Activated naive CD4-positive, alpha-beta T cell treated with anti-CD3 and anti-CD28 coated beads for 36 hours (primary cell): ENCODE data around the gene MRPL9. TPM values are rescaled to one million over a fixed set of nuclear protein-coding genes. Genes with fewer than 3 reads are reported as not detected.

Experiments
- CTCF ChIA-PET: fragments of 350-600 bp; sonication (Branson Sonifier 250); formaldehyde crosslinking; loops from one replicate; lab custom pipeline; 2021; ENCODE audit warnings: antibody characterized with exemption; lab: Charles Lee
- DNase-seq: peaks from one replicate; pipeline ENCODE4 v3.0.0-alpha.2; 2020
- H3K27ac Mint-ChIP-seq: one replicate; pipeline ENCODE4 v1.8.0; 2021; ENCODE audit warnings: mild to moderate bottlenecking, mixed read lengths
- H3K27me3 Mint-ChIP-seq: one replicate; pipeline ENCODE4 v1.8.0; 2021; ENCODE audit warnings: low read depth, mixed read lengths
- H3K36me3 Mint-ChIP-seq: one replicate; pipeline ENCODE4 v1.8.0; 2021; ENCODE audit warnings: low read depth, mixed read lengths
- H3K4me1 Mint-ChIP-seq: one replicate; pipeline ENCODE4 v1.8.0; 2021; ENCODE audit warnings: low read depth, mixed read lengths
- H3K4me3 Mint-ChIP-seq: one replicate; pipeline ENCODE4 v1.8.0; 2021; ENCODE audit warnings: mild to moderate bottlenecking, moderate library complexity, mixed read lengths
- H3K9me3 Mint-ChIP-seq: one replicate; pipeline ENCODE4 v1.8.0; 2021; ENCODE audit warnings: mixed read lengths
- intact Hi-C: fragments of 100-400 bp; cut with micrococcal nuclease; formaldehyde crosslinking; loops from one replicate; pipeline ENCODE4 v1.15.1; 2023
- total RNA-seq, 2 experiments: library from RNA; stranded (reverse); gene quantifications; one replicate each; pipeline ENCODE4 v1.2.3, GENCODE V29; 2021

Gene MRPL9
- total RNA-seq, 2 experiments from 2014 or later, result 157 to 160 TPM

GRCh38 chr1:151723726-151724370, 39.4 kb downstream of the MRPL9 start:
- H3K27me3 Mint-ChIP-seq, result peaks cover 48% of the 10 kb centered on the region
- H3K36me3 Mint-ChIP-seq, result no peaks in the 10 kb centered on the region
- no peak overlapping the region for H3K27ac Mint-ChIP-seq
- no peak for DNase-seq
- CTCF ChIA-PET, result no interaction called here
- H3K9me3 Mint-ChIP-seq, result no peaks in the 10 kb centered on the region
- H3K4me3 Mint-ChIP-seq, result no peak overlapping the region
- peaks cover 14% of the 10 kb centered on the region for H3K4me1 Mint-ChIP-seq
- intact Hi-C loops, result loop anchor here (5.0 kb wide), 1 partner anchor 182 kb away; the partner anchor contains the start of gene TUFT1

DNA sequence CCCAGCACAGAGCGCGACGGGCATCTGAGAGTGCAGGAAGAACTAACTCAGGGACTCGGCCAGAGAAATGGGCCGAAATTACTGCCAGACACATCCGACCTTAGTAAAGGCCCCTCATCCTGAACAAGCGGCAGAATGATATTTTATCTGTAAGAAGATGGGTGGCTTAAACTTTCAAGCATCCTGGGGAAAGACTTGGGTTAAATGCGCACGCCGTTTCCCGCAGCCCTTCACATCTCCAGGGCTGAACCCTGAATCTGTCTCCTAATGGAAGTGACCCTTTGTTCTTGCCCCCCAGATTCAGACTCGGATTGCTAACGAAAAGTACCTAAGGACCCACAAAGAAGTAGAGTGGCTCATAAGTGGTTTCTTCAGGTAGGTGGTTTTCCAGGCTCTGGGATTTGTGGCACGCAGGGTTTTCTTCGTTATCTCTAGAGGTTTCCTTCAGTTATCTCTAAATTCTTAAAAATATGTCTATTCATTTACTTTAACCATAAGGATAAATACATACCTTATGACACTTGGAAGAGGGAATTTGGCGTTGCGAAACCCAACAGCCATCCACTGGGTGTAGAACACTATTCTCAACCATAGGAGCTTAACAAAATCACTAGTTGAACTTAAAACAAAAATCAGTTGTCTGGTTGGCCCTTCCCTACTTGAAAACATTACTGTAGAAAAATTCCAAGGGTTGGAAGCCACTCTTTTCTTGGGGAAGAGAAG, 41.3 kb downstream of the MRPL9 start:
- Mint-ChIP-seq H3K27me3 (peaks cover 57% of the 10 kb centered on the region), H3K4me1 (peaks cover 17% of the 10 kb centered on the region), H3K27ac (no peak overlapping the region), H3K36me3 (no peaks in the 10 kb centered on the region), H3K4me3 (peak overlapping the region; percentile 69), H3K9me3 (no peaks in the 10 kb centered on the region)
- intact Hi-C loops, result loop anchor here (5.0 kb wide), 1 partner anchor 180 kb away; the partner anchor contains the start of gene TUFT1
- CTCF ChIA-PET, result interaction anchor here (0.6 to 1.3 kb wide), 3 partner anchors 101 to 164 kb away, joined by 3 to 6 read pairs (median 3); no protein-coding TSS in a partner anchor
- DNase-seq, result no peak

DNA sequence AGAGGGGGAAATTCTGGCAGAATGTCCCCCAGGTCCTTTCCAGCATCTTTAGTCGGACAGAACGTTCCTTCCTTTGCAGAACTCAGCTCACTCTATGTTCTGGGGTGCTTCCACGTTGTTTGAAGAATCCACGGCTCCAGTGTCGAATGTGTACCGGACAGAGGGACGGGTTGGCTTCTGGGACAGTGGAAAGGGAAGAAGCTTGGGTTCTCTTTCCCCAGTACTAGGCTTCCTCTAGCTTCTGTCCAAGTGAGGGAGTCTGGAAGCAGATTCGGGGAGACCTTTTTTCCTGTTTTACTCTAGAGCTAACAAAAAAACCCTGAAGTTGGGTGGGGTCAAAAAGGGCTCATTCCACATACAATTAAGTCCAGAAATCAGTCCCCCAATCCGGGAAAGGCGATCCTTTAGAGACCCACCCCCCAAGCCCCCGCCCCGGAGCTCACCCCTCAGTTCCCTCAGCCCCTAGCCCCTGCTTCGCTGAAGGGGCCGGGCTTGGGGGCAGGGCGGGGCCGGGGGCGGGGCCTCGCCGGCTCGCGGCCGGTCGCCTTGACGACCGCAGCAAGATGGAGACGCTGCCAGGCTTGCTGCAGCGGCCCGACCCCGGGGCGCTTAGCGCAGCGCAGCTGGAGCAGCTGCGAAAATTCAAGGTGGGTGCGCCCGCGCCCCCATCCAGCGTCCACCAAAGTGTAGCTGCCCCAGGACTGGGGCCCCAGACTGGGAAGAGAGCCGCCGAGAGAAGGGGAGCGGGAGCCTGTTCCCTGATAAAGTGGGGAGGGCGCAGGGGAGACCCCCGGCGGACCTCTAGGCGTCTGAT, 42.1 kb downstream of the MRPL9 start, which contains the start of gene RIIAD1:
TSS of gene RIIAD1 (plus strand) at position 549 of the 814 bp plus-strand sequence. CDS start at position 564, 15 bp downstream.
- H3K27me3 Mint-ChIP-seq, result peaks cover 57% of the 10 kb centered on the region

DNA sequence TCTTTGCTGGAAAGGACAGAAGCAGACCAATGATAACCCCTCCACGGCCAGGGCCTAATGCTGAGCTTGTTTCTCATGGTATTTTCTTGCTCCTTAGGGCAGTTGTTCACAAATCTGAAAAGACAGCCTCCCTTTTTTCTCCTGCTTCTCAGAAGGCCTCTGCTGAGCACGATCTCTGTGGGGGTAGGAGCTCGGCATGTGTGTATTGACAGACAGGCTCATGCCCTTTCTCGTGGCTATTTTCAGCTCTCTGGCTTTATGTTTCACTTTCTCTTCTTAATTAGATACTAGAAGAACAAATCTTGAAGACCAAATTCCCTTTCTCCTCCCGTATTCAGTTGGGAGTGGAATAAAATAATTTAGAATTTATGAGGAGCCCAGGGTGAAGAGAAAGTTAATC, 42.7 kb downstream of the MRPL9 start:
- Mint-ChIP-seq H3K36me3 (no peaks in the 10 kb centered on the region), H3K4me3 (peak overlapping the region; percentile 47), H3K4me1 (peaks cover 19% of the 10 kb centered on the region), H3K9me3 (no peaks in the 10 kb centered on the region), H3K27ac (no peak overlapping the region), H3K27me3 (peaks cover 57% of the 10 kb centered on the region)
- intact Hi-C loops, result loop anchor here (5.0 kb wide), 1 partner anchor 178 kb away; the partner anchor contains the start of gene TUFT1
- CTCF ChIA-PET, result interaction anchor here (1.3 kb wide), 2 partner anchors 14 to 246 kb away, joined by 3 to 6 read pairs; no protein-coding TSS in a partner anchor
- no peak for DNase-seq

More for the DNA sequence above, 42.1 kb downstream of the MRPL9 start, which contains the start of gene RIIAD1:
- CTCF ChIA-PET, result interaction anchor here (1.3 kb wide), 2 partner anchors 14 to 247 kb away, joined by 3 to 6 read pairs; no protein-coding TSS in a partner anchor
- peak; percentile 31 for DNase-seq
- Mint-ChIP-seq H3K9me3 (no peaks in the 10 kb centered on the region), H3K27ac (no peak within 1 kb of the TSS), H3K4me1 (peaks cover 19% of the 10 kb centered on the region), H3K4me3 (peak within 1 kb of the TSS; percentile 69), H3K36me3 (no peaks in the 10 kb centered on the region)
- intact Hi-C loops, result loop anchor here (5.0 kb wide), 1 partner anchor 179 kb away; the partner anchor contains the start of gene TUFT1

DNA sequence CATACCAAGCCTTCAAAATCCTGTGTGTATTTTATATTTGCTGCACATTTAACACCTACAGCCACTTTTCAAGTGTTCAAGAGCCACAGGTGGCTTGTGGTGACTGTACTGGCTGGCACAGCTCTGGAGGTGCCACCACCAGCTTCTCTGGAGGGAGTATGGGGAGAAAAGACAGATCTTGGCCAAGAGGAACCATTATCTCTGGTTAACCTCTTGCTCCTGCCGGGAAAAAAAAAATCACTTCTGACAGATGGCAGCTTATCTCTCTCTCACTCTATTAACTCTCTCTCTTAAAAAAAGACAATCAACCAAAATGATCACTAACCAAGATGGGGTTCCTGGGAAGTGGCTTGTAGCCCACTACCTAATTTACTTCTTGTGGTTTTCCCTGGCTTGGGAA, 43.2 kb downstream of the MRPL9 start:
- Mint-ChIP-seq H3K9me3 (no peaks in the 10 kb centered on the region), H3K36me3 (no peaks in the 10 kb centered on the region), H3K4me3 (no peak overlapping the region), H3K4me1 (peaks cover 19% of the 10 kb centered on the region), H3K27me3 (peaks cover 58% of the 10 kb centered on the region), H3K27ac (no peak overlapping the region)
- CTCF ChIA-PET, result interaction anchor here (1.2 to 1.3 kb wide), 3 partner anchors 10 to 246 kb away, joined by 3 to 6 read pairs (median 3); no protein-coding TSS in a partner anchor
- intact Hi-C loops, result loop anchor here (5.0 kb wide), 1 partner anchor 178 kb away; the partner anchor contains the start of gene TUFT1
- DNase-seq, result no peak

DNA sequence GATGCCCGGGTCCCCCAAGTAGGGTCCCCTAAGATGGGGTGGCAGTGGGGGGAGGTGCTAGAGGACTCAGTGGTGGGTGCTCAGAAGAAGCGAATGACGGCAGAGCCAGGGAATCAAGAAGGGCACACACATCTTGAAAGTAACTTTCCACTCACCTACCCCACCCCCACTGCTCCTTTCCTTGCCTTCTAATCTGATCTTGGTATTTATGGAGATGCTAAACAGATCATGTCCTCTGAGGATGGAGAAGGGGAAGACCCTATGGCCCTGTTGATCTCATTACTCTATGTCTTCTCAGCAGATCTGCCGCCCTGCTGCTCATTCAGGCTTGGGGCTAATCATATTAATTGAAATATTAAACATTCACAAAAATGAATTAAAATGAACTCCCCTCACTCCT, 44.6 kb downstream of the MRPL9 start:
- H3K36me3 Mint-ChIP-seq, result no peaks in the 10 kb centered on the region
- CTCF ChIA-PET, result no interaction called here
- DNase-seq, result no peak
- H3K4me1 Mint-ChIP-seq, result peaks cover 19% of the 10 kb centered on the region
- intact Hi-C loops, result loop anchor here (5.0 kb wide), 1 partner anchor 119 kb away; the partner anchor contains the start of gene C2CD4D
- no peak overlapping the region for H3K4me3 Mint-ChIP-seq
- H3K9me3 Mint-ChIP-seq, result no peaks in the 10 kb centered on the region
- H3K27ac Mint-ChIP-seq, result no peak overlapping the region
- H3K27me3 Mint-ChIP-seq, result peaks cover 63% of the 10 kb centered on the region

GRCh38 chr1:151718011-151718431, 45.3 kb downstream of the MRPL9 start:
- no peaks in the 10 kb centered on the region for H3K36me3 Mint-ChIP-seq
- intact Hi-C loops, result loop anchor here (5.0 kb wide), 1 partner anchor 119 kb away; the partner anchor contains the start of gene C2CD4D
- no peak overlapping the region for H3K27ac Mint-ChIP-seq
- CTCF ChIA-PET, result interaction anchor here (1.6 kb wide), 1 partner anchor 17 kb away, joined by 3 read pairs; no protein-coding TSS in a partner anchor
- no peaks in the 10 kb centered on the region for H3K9me3 Mint-ChIP-seq
- H3K4me1 Mint-ChIP-seq, result peaks cover 19% of the 10 kb centered on the region
- H3K27me3 Mint-ChIP-seq, result peaks cover 63% of the 10 kb centered on the region
- H3K4me3 Mint-ChIP-seq, result no peak overlapping the region
- DNase-seq, result no peak

GRCh38 chr1:151716771-151717631, 46.3 kb downstream of the MRPL9 start, which contains the start of gene CELF3:
CELF3 (minus strand) TSS chr1:151716803; CDS start chr1:151716020, 783 bp downstream.
- intact Hi-C loops, result loop anchor here (5.0 kb wide), 1 partner anchor 120 kb away; the partner anchor contains the start of gene C2CD4D
- no peaks in the 10 kb centered on the region for H3K9me3 Mint-ChIP-seq
- H3K27me3 Mint-ChIP-seq, result peaks cover 62% of the 10 kb centered on the region
- H3K36me3 Mint-ChIP-seq, result no peaks in the 10 kb centered on the region
- CTCF ChIA-PET, result interaction anchor here (1.0 to 1.6 kb wide), 2 partner anchors 11 to 18 kb away, joined by 3 read pairs; no protein-coding TSS in a partner anchor
- no peak within 1 kb of the TSS for H3K4me3 Mint-ChIP-seq
- peaks cover 18% of the 10 kb centered on the region for H3K4me1 Mint-ChIP-seq
- H3K27ac Mint-ChIP-seq, result no peak within 1 kb of the TSS
- no peak for DNase-seq

- peaks cover 59% of the 10 kb centered on the region for H3K27me3 Mint-ChIP-seq
Measured at GRCh38 chr1:151716405-151716762, 46.9 kb downstream of the MRPL9 start.

GRCh38 chr1:151715726-151716404, 47.4 kb downstream of the MRPL9 start:
- intact Hi-C loops, result loop anchor here (5.0 kb wide), 1 partner anchor 121 kb away; the partner anchor contains the start of gene C2CD4D
- Mint-ChIP-seq H3K4me3 (no peak overlapping the region), H3K4me1 (peaks cover 9% of the 10 kb centered on the region), H3K9me3 (no peaks in the 10 kb centered on the region), H3K27ac (no peak overlapping the region), H3K27me3 (peaks cover 58% of the 10 kb centered on the region), H3K36me3 (no peaks in the 10 kb centered on the region)
- DNase-seq, result no peak
- CTCF ChIA-PET, result interaction anchor here (1.6 kb wide), 1 partner anchor 18 kb away, joined by 6 read pairs; no protein-coding TSS in a partner anchor

More at GRCh38 chr1:151716405-151716762, 46.9 kb downstream of the MRPL9 start:
- Mint-ChIP-seq H3K36me3 (no peaks in the 10 kb centered on the region), H3K9me3 (no peaks in the 10 kb centered on the region), H3K27ac (no peak overlapping the region), H3K4me1 (peaks cover 12% of the 10 kb centered on the region), H3K4me3 (no peak overlapping the region)
- intact Hi-C loops, result loop anchor here (5.0 kb wide), 1 partner anchor 121 kb away; the partner anchor contains the start of gene C2CD4D
- DNase-seq, result no peak
- CTCF ChIA-PET, result no interaction called here
